Stomach (tissue), 4 donors: ENCODE data around the gene PGRMC2.

Experiments
- EP300 ChIP-seq: sonication (generic); formaldehyde crosslinking; IDR thresholded peaks from one replicate; pipeline ENCODE4 v1.6.1; 2017; ENCODE audit warnings: antibody characterized with exemption
- POLR2AphosphoS5 ChIP-seq, 3 donors: sonication (generic); formaldehyde crosslinking; IDR thresholded peaks; one replicate each; pipeline ENCODE4 v1.6.1; 2016; ENCODE audit warnings: antibody characterized with exemption in 3 of 3
- TF ChIP-seq, protein P1 (sequence below), 7 experiments: fragments of 450-650 bp in 4 of 7; fragments of 200-600 bp in 3 of 7; sonication (generic) in 3 of 7; IDR thresholded peaks; one replicate each; pipeline ENCODE4 v1.5.1; 2016 to 2019; ENCODE audit warnings: antibody characterized with exemption in 7 of 7, control low read depth in 2 of 7, mild to moderate bottlenecking in 1 of 7

DNA sequence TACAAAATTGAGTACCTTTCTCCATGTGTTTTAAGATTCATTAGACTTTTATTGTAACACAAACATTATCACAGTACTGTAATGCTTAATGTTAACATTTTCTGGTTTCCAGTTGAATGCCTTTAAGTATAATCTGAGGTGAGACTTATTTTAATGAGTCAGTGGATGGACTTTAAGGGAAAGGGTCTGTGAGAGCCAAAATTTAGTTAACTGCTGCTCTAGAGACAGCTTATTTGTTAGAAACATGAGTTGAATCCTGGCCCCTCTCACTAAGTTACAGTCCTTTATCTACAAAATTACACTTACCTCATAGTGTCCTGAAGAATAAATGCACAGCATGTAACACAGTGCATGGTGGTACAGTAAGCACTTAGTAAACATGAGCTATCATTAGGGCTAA, 66.0 kb downstream of the PGRMC2 start:
- TF ChIP-seq, protein P1, sequence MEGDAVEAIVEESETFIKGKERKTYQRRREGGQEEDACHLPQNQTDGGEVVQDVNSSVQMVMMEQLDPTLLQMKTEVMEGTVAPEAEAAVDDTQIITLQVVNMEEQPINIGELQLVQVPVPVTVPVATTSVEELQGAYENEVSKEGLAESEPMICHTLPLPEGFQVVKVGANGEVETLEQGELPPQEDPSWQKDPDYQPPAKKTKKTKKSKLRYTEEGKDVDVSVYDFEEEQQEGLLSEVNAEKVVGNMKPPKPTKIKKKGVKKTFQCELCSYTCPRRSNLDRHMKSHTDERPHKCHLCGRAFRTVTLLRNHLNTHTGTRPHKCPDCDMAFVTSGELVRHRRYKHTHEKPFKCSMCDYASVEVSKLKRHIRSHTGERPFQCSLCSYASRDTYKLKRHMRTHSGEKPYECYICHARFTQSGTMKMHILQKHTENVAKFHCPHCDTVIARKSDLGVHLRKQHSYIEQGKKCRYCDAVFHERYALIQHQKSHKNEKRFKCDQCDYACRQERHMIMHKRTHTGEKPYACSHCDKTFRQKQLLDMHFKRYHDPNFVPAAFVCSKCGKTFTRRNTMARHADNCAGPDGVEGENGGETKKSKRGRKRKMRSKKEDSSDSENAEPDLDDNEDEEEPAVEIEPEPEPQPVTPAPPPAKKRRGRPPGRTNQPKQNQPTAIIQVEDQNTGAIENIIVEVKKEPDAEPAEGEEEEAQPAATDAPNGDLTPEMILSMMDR (IDR thresholded peaks at IDR 0.05): no peak
- TF ChIP-seq EP300: no peak
- no peak for TF ChIP-seq POLR2AphosphoS5 (IDR thresholded peaks at IDR 0.05)
